GM19238 (cell line): Measurements from ENCODE around the gene MGAT2.
"Not testable (repeated sequence)": the region's sequence is repeated elsewhere in the genome, so short reads cannot be mapped to it uniquely, and the experiment has no call there.

ENCODE experiments used
- DNase-seq: peaks from one replicate; pipeline ENCODE4 v3.0.0; 2011; ENCODE audit warnings: low spot score; ENCODE audit not compliant: insufficient read length

The MGAT2 gene

GRCh38 chr14:49620182-49621113 is at the start of gene MGAT2, which contains the start of gene RPL36AL:
Gene MGAT2, plus strand, starts transcription at chr14:49620799. Its CDS starts 470 bp downstream, at chr14:49621269.
Gene RPL36AL, minus strand, starts transcription at chr14:49620626. Its CDS starts 1,522 bp downstream, at chr14:49619104.
- peak; percentile 90 for DNase-seq

DNA sequence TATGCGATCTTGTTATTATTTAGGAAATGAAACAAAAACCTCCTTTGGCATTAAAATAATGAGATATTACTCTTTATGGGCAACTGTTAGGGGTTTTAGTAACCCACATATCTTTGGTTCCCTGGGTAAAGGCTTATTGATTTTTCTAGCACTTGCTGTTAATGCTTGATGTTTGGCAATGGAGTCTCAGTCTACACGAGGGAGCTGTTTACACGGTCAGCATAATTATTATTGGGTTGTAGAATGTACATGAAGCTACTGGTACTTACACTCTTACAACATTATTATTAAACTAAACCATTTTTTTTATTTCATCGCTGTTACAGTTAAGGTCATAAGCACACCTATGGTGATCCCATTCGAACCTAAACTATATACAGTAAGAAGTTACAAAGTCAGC is 46.6 kb upstream of the MGAT2 start:
- no peak for DNase-seq

DNA sequence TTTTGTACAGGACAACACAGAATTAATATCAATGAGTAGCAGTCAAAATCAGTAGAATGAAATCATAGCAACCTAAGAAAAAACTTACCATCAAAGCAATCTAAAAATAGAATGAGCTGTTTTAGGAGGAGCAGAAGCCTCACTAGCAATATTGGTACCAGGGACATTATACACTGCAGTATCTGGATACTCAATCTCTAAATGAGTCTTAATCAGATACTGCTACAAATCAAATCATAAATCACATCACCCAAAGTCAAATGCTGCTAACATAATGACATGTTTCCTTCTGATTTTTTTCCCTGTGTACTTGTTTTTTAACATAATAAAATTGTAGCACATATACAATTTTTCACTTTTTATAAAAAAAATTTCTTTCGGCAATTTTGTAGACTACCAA is 42.5 kb upstream of the MGAT2 start:
- DNase-seq, result no peak

- DNase-seq, result no peak
These were observed 40.8 kb upstream of the MGAT2 start for GRCh38 chr14:49579841-49580240.

GRCh38 chr14:49581209-49582112 is 39.1 kb upstream of the MGAT2 start:
- DNase-seq, result no peak

DNA sequence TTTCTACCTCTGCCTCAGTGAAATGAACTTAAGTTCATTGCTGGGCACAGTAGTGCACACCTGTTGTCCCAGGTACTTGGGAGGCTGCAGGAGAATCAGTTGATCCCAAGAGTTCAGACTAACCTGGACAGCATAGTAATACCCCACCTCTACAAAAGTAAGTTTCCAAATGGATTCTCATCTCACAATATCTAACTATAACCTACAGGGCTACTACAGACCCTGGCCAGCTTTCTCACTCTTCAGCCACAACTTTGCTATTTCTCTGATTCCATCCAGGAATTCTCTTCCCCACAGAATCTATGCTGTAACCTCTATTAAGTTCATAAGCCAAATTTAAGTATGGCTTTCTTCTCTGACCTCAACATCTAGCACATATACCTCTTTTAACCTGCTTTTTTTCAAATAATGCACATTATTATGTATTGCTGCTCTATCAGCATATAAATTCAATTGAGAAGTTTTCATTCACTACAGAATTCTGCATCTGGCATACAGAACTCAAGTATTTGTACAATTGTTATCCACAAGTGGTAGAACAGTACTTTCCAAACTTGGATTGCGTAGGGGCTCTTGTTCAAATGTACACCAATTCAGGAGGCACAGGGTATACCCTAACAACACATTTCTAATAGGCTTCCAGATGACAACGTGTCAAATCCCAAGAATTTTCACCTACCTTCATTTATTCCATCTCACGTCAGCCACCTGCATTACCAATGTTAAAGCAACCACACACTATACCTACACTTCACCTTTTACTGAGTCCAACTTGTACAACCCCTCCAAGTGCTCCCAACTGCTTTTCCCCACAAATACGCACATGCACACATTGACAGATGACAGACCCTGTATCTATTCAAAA is 38.3 kb upstream of the MGAT2 start:
- no peak for DNase-seq

DNA sequence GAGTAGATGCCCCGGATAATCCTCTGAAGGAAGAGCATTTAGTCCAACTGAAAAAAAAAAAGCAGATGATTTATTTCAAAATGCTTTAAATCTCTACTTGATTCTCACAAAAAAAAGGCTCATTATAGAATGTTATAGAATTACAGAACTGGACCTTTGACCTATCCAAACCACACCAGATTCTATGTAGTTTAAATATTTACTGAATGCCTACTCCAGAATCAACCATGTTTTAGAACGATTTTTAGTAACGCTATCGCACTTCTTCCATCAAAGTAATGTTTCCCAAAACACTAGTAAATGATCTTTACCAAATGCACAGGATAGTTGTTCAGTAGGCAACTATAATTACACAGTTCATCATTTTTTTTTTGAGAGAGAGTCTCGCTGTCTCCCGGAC is 37.0 kb upstream of the MGAT2 start:
- no peak for DNase-seq

DNA sequence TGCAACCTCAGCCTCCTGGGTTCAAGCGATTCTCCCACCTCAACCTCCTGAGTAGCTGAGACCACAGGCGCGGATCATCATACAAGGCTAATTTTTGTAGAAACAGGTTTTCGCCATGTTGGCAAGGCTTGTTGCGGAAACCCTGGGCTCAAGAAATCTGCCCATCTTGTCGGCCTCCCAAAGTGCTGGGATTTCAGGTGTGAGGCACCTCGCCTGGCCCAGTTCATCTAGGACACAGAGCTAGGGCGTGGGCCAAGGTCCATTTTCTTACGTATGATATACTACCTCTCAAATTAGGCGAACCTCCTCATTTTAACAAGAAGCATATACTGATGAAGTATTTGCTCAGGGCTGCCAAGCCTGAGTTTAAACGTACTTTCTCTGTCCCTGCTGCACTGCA is 36.5 kb upstream of the MGAT2 start:
- no peak for DNase-seq

DNA sequence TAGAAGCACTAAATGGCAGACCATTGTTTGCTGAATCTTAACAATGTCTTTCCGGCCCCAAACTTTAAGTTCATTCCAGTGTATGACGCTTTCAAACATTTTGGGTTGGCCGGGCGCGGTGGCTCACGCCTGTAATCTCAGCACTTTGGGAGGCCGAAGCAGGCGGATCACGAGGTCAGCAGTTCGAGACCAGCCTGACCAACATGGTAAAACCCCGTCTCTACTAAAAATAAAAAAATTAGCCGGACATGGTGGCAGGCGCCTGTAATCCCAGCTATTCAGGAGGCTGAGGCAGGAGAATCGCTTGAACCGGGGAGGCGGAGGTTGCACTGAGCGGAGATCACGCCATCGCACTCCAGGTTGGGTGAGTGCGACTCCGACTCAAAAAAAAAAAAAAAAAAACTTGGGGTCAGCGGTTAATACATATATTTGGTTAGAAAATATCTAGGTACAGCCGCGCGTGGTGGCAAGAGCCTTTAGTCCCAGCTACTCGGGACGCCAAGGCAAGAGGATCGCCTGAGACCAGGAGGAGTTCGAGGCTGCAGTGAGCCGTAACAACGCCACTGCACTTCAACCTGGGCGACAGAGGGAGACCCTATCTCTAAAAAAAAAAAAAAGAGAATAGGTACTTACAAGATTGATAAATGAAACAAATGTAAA is 35.5 kb upstream of the MGAT2 start:
- not testable (repeated sequence) for DNase-seq

GRCh38 chr14:49585803-49586672 is 34.6 kb upstream of the MGAT2 start, which contains the start of gene RPS29:
Gene RPS29, minus strand, starts transcription at chr14:49586380. Its CDS starts 34 bp downstream, at chr14:49586346.
- peak; percentile 58 for DNase-seq

DNA sequence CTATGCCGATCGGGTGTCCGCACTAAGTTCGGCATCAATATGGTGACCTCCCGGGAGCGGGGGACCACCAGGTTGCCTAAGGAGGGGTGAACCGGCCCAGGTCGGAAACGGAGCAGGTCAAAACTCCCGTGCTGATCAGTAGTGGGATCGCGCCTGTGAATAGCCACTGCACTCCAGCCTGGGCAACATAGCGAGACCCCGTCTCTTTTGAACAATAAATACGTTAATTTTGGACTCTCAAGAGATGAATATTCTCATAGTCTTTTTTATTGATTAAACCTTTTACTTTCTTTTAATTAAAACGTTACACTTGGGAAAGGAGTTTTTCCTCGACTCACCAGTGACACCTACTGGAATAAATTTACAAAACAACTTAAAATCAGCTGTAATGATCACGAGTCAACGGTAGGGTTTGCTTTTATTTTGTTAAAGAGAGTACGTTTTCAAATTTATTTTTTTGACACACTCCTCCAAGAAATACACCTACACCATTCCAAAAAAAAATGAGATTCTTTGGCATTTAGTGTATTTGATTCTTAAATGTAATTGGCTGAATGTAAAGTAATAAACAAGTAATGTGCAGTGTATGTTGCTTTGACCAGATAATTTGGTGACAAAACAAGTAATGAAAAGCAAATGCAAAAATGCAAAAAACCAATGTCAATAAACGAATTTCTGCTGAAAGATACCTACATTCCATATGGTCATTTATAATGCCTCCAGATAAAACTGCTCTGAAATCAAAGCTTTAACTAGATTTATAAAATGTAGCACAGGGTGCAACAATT is 33.7 kb upstream of the MGAT2 start:
- DNase-seq, result no peak

DNA sequence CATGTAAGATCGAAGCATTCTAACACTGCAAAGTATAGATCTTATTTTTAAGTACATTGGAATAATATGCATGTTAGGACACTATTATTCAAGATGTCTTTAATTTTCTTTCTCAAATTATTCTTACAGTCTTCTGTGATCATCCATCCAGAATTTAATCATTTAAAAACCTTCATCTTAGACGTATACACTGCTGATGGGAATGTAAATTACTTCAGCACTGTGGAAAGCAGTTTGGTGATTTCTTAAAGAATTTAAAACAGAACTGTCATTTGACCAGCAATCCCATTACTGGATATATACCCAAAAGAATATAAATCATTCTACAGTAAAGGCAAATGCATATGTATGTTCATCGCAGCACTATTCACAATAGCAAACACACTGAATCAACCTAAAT is 31.2 kb upstream of the MGAT2 start:
- no peak for DNase-seq

DNA sequence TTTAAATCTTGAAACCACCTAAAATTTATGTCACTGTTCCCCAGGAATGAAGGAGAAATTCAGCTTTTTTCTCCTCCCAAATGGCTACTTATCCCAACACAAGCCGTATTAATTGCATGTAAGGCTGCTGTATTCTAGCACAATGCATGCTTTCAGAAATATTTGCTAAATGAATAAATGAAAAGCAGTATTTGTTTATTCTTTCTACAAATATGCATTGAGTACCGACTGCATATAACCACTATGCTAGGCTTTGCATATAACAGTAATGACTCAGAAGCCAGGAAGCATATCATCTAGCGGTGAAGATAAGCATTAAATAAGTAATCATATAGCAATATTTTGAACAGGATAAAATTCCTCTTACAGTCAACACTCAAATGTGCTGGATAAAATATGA is 27.6 kb upstream of the MGAT2 start:
- no peak for DNase-seq

DNA sequence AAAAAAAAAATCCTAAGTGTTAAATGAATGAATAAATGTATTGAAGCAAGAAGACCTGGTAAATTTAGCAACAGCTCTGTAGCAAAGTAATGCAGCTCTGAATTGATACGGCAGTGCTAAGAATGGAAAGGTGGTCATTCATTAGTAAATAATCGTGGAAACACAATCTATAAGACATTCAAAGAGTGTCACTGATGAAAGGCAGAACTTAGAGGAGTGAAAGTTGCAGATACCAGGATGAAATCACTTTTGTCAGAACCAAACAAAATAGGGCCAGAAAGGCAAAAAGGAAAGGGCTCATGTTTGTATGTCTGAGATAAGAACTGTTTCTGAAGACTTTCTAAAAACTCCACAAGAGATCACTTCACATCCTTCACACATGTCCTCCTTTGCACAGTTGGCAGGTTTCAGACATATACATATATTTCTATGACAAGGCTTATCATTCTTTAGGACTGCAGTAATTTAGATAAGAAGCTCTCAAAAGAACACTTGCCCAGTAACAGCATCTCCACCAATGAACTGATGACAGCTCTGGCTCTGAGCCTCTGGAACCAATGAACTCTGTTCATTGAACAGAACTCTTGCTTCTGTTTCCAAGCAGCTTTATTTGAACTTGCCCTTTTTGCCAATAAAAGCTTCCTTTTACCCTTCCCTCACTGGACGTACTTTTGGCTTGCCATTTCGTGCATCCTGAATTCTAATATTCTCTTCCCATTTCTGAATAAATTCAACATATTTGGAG is 26.1 kb upstream of the MGAT2 start:
- no peak for DNase-seq

DNA sequence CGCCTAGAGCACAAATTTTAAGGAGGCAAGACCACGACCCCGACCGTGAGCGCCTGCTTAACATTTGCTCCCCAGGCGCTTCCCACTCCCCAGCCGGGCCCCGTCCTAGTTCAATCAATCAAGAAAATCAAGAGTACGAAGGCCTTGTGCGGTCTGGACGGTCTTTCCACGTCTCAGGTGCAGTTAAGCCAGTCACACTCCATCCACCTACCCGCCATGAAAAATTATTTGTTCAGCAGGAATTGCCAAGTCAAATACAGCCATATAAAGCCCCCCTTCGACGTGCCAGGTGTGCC is 22.5 kb upstream of the MGAT2 start:
- no peak for DNase-seq

GRCh38 chr14:49598485-49599300 is 21.9 kb upstream of the MGAT2 start, which contains the start of gene LRR1:
Gene LRR1, plus strand, starts transcription at chr14:49598940. Its CDS starts 81 bp downstream, at chr14:49599021.
- DNase-seq, result peak; percentile 66

GRCh38 chr14:49607583-49607982 is 13.0 kb upstream of the MGAT2 start:
- DNase-seq, result no peak
